HG02623 (cell line): ENCODE results near the gene ARL4A.

ENCODE experiments used
- ATAC-seq: cut with Tn5 transposase; IDR thresholded peaks from one replicate; pipeline ENCODE4 v1.9.1; 2021; ENCODE audit warnings: moderate library complexity; ENCODE audit not compliant: unreplicated experiment

Gene ARL4A

GRCh38 chr7:12699299-12699698 lies 11.9 kb downstream of the ARL4A start:
- ATAC-seq: no peak

- ATAC-seq: no peak
These were observed 14.0 kb downstream of the ARL4A start for GRCh38 chr7:12701433-12701832.

- ATAC-seq: no peak
These were observed 16.4 kb downstream of the ARL4A start for GRCh38 chr7:12703881-12704280.

GRCh38 chr7:12705878-12706277 lies 18.4 kb downstream of the ARL4A start:
- ATAC-seq: no peak

GRCh38 chr7:12706900-12707536 lies 19.6 kb downstream of the ARL4A start:
- no peak for ATAC-seq

GRCh38 chr7:12708314-12708713 lies 20.9 kb downstream of the ARL4A start:
- ATAC-seq: no peak

GRCh38 chr7:12709726-12710502 lies 22.5 kb downstream of the ARL4A start:
- ATAC-seq: no peak

- ATAC-seq: no peak
These were observed 23.7 kb downstream of the ARL4A start for GRCh38 chr7:12711124-12711523.

- no peak for ATAC-seq
These were observed 24.8 kb downstream of the ARL4A start for GRCh38 chr7:12712236-12712635.

- no peak for ATAC-seq
These were observed 26.4 kb downstream of the ARL4A start for GRCh38 chr7:12713625-12714378.

GRCh38 chr7:12714379-12714737 lies 26.9 kb downstream of the ARL4A start:
- no peak for ATAC-seq

GRCh38 chr7:12715372-12716133 lies 28.1 kb downstream of the ARL4A start:
- ATAC-seq: no peak

GRCh38 chr7:12716134-12716681 lies 28.8 kb downstream of the ARL4A start:
- no peak for ATAC-seq

GRCh38 chr7:12716722-12717121 lies 29.3 kb downstream of the ARL4A start:
- no peak for ATAC-seq

GRCh38 chr7:12719141-12719919 lies 31.9 kb downstream of the ARL4A start:
- no peak for ATAC-seq

GRCh38 chr7:12719981-12720865 lies 32.8 kb downstream of the ARL4A start:
- no peak for ATAC-seq

GRCh38 chr7:12721286-12721830 lies 33.9 kb downstream of the ARL4A start:
- no peak for ATAC-seq

GRCh38 chr7:12722136-12722535 lies 34.7 kb downstream of the ARL4A start:
- ATAC-seq: no peak
